ENCODE results near the gene UCP3. TPM values are rescaled to one million over a fixed set of nuclear protein-coding genes. Genes with fewer than 3 reads are reported as not detected.

The UCP3 gene
- total and polyA plus RNA-seq, 10 of the 15 experiments (the other 5 are each of a cell fraction or from before 2014, with no cell fraction given): 0.02 to 1.9 (median 0.94) TPM

DNA sequence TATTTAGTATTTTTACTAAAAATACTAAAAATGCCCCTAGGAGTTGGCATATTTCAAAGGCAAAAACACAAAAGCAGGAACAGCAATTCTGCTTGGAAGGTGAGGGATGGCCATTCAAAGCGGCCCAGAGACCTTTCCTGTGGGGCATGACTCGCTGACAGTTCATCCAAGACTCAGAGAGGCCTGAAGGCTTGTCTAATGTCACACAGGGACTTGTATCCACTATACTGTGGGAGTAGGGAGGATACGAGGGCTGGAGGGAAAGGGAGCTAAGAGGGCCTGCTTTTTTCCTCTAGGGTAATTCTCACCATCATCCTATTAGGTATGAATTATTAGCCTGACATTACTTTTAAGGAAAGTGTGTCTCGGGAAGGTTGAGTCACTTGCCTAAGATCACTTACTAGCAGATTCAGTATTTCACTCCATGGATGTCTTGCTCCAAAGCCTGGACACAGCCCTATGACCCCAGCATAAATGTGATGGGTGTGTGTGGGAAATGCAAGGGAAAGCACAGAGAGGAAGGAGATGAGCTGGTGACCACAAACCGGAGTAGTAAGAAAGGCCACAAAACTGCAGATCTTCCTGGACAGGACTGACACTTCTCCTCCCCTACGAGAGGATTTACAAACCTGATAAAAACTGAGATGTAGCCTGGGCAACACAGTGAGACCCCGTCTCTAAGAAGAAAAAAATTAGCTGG, 16.7 kb upstream of the UCP3 start:
- H3K4me3 ChIP-seq: no peak overlapping the region
- DNase-seq (ENCODE audit: low read depth, low spot score) (no peak), ATAC-seq (no peak), FAIRE-seq (no peak)
- H4K20me1 ChIP-seq (ENCODE audit: control insufficient read depth, insufficient read depth): no peaks in the 10 kb centered on the region
- intact Hi-C loops (cut with micrococcal nuclease; ENCODE audit: unreplicated experiment) (no loop called here), in situ Hi-C loops (cut with MboI) (no loop called here)
- ChIA-PET POLR2A (no interaction called here), SMC1A (ENCODE audit: uncharacterized antibody, unreplicated experiment) (interaction anchor here (1.2 kb wide), 1 partner anchor 10 kb away, joined by 3 read pairs; no protein-coding TSS in a partner anchor), CTCF (no interaction called here), RAD21 (ENCODE audit: unreplicated experiment) (no interaction called here)
- no peak overlapping the region for H3K9ac ChIP-seq (ENCODE audit: control insufficient read depth, insufficient read depth, low read length)
- no TSS peak for BruUV-seq (replicated peaks)
- H2AFZ ChIP-seq (ENCODE audit: control insufficient read depth, low read depth, low read length): no peak overlapping the region
- WGBS (ENCODE audit: insufficient coverage, insufficient replicate concordance, low lambda C conversion rate, missing lambda C conversion rate): 67% methylated on average over 7 of the region's 7 CpGs
- peaks cover 0 to 1% of the 10 kb centered on the region in 2 experiments; a peak in 1 of 4 replicates for H3K36me3 ChIP-seq (ENCODE audit: control insufficient read depth in 2 of 2, insufficient read depth in 2 of 2, low read length in 1 of 2)
- H3K79me2 ChIP-seq (ENCODE audit: control insufficient read depth, insufficient read depth, low read length): no peaks in the 10 kb centered on the region
- no peaks in the 10 kb centered on the region for H3K27me3 ChIP-seq (replicated peaks in 1 of 2; ENCODE audit: control insufficient read depth in 2 of 2, insufficient read depth in 2 of 2, low read length in 1 of 2)
- peaks cover 9% of the 10 kb centered on the region for H3K4me1 ChIP-seq (ENCODE audit: control insufficient read depth, insufficient read depth, low read length)
- H3K9me3 ChIP-seq (replicated peaks; ENCODE audit: control insufficient read depth, insufficient read depth, low read length): no peaks in the 10 kb centered on the region
- H3K4me2 ChIP-seq (ENCODE audit: control insufficient read depth, insufficient read depth): no peak overlapping the region
- no peak overlapping the region for H3K27ac ChIP-seq (ENCODE audit: control insufficient read depth, insufficient read depth)
- TF ChIP-seq ZNF384 (IDR thresholded peaks at IDR 0.05; ENCODE audit: borderline replicate concordance, low read depth, low read length) (no peak), MLLT1 (IDR thresholded peaks at IDR 0.05) (no peak), PKNOX1 (IDR thresholded peaks at IDR 0.05) (no peak), RUNX3 (IDR thresholded peaks at IDR 0.05; ENCODE audit: low read length) (peak; percentile 74), NR2C1 (IDR thresholded peaks at IDR 0.05) (no peak)

Measured in GM12878 (cell line).